Bronchial epithelial cell (primary cell): ENCODE measurements around the gene PIEZO2. TPM values are rescaled to one million over a fixed set of nuclear protein-coding genes. Genes with fewer than 3 reads are reported as not detected.

Experiments
- DNase-seq: peaks from one replicate; pipeline ENCODE4 v3.0.0-alpha.2; 2010; ENCODE audit warnings: low read depth
- FAIRE-seq: peaks from 2 replicates; lab custom pipeline; 2011; peaks lifted over from hg19 to GRCh38; lab: Jason Lieb, UNC
- H3K27me3 ChIP-seq: 2 replicates; pipeline ENCODE4 v1.5.1; 2011; ENCODE audit warnings: low read length; ENCODE audit not compliant: control insufficient read depth, insufficient read depth
- H3K36me3 ChIP-seq: 2 replicates; pipeline ENCODE4 v1.5.1; 2011; ENCODE audit warnings: low read length; ENCODE audit not compliant: control insufficient read depth, insufficient read depth
- H3K4me3 ChIP-seq: 2 replicates; pipeline ENCODE4 v1.5.1; 2011; ENCODE audit warnings: mild to moderate bottlenecking, low read depth, low read length, control low read depth
- total RNA-seq: library from RNA; depleted of rRNA; stranded (reverse); fragments of >200 nt; gene quantifications from 2 replicates; pipeline ENCODE4 v1.2.1, GENCODE V29; 2014
- TF ChIP-seq, protein P1 (sequence below): IDR thresholded peaks from 2 replicates; pipeline ENCODE4 v1.5.1; 2011; ENCODE audit warnings: mild to moderate bottlenecking, moderate library complexity, low read length, control low read depth, inconsistent platforms; ENCODE audit not compliant: insufficient read depth, severe bottlenecking

PIEZO2 gene
- total RNA-seq, 1 donor from 2014 or later = 1.3 TPM

DNA sequence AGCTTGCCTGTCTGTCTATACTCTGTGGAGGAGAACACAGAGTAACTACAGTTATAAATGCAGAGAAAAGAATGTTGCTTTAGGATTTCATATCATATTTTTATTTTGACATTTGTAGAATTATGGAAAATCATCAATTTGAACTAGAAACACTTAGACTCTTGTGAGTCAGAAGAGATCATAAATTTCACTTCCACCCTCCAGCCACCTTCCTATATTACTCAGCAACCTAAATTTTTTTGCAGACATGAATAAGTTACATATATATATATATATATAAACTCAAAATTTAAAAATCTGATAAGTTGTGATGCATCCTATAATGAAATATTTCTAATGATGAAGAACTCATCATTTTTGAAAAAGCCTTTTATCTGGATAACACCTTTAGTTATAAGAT, 172.3 kb downstream of the PIEZO2 start:
- TF ChIP-seq, protein P1, sequence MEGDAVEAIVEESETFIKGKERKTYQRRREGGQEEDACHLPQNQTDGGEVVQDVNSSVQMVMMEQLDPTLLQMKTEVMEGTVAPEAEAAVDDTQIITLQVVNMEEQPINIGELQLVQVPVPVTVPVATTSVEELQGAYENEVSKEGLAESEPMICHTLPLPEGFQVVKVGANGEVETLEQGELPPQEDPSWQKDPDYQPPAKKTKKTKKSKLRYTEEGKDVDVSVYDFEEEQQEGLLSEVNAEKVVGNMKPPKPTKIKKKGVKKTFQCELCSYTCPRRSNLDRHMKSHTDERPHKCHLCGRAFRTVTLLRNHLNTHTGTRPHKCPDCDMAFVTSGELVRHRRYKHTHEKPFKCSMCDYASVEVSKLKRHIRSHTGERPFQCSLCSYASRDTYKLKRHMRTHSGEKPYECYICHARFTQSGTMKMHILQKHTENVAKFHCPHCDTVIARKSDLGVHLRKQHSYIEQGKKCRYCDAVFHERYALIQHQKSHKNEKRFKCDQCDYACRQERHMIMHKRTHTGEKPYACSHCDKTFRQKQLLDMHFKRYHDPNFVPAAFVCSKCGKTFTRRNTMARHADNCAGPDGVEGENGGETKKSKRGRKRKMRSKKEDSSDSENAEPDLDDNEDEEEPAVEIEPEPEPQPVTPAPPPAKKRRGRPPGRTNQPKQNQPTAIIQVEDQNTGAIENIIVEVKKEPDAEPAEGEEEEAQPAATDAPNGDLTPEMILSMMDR = no peak
- no peak for DNase-seq
- Histone ChIP-seq H3K4me3 (no peak overlapping the region), H3K27me3 (no peaks in the 10 kb centered on the region), H3K36me3 (no peaks in the 10 kb centered on the region)
- no peak for FAIRE-seq

DNA sequence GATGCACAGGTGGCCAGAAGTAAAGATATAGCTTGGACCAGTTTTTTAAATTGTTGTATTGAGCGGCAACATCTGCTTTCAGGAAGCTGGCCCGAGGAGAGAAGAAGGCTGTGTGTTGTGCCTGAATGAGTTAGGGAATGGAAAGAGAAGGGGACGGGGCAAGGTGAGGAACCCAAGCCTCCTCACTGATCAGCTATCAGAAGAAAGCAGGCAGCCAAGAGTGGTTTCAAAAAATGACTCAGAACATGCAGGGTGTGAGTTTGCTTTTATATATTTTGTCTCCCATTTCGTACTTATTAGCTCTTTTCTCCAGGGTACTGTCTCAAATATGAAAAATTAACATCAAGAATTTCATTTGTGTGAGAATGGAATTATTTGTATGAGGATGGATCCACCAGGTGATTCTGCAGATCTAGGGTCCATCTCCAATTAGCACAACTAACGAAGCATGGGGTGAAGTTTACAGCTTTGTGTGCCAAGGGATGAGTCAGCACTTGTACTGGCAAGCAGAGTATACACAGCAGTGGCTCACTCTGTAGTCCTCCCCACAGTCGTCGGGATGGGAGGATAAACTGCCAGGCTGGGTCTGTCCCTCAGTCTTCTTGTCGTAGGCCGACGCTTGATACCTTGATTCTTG, 175.7 kb downstream of the PIEZO2 start:
- FAIRE-seq = no peak
- no peaks in the 10 kb centered on the region for H3K36me3 ChIP-seq
- DNase-seq = peak; percentile 15
- H3K27me3 ChIP-seq = no peaks in the 10 kb centered on the region
- H3K4me3 ChIP-seq = no peak overlapping the region
- TF ChIP-seq, protein P1 = no peak

DNA sequence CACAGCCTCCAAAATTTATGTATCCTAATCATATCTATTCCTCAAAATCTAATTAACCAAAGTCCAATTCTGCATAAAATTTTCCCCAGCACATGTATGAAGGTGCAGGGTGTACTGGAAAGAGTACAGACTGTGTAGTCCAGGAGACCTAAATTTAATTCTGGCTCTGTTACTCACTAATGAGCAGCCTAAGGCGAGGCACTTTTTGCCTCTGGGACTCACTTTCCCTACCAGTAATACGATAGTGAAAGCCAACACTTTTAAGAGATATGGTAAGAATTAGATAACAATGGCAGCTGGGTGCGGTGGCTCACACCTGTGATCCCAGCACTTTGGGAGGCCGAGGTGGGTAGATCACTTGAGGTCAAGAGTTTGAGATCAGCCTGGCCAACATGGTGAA, 177.7 kb downstream of the PIEZO2 start:
- H3K4me3 ChIP-seq = no peak overlapping the region
- TF ChIP-seq, protein P1 = no peak
- H3K27me3 ChIP-seq = no peaks in the 10 kb centered on the region
- no peak for DNase-seq
- no peaks in the 10 kb centered on the region for H3K36me3 ChIP-seq
- no peak for FAIRE-seq

DNA sequence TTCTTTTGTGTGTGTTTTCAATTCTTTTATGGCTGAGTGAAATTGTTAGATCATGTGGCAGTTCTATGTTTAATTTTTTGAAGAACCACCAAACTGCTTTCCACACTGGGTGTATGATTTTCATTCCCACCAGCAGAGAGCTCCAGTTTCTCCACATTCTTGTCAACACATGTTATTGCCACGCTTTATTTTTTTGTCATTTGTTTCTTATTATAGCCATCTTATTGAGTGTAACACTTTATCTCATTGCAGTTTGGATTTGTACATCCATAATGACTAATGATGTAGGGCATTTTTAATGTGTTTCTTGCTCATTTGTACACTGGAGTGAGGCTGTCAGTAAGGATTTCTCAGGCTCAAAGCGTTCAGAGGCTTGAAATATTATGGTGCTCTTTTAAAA, 184.2 kb downstream of the PIEZO2 start:
- TF ChIP-seq, protein P1 = no peak
- no peak for FAIRE-seq
- H3K4me3 ChIP-seq = no peak overlapping the region

DNA sequence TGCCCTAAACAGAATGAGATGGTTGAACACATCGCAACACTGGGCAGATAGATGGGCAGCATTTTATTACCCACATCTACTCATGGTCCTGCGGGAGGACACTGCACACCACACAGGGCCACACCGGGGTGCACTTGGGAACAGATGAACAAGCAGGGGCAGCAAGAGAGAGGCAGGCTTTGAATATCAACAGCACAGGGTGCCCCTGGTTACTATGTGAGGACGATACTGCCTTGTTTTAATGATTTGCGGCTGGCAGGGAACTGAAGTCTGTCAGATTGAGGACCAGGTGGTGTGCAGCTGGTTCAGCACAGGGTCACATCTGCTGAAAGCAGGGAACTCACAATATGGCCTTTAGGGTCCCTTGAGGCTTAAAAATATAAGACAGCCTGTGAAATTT, 195.7 kb downstream of the PIEZO2 start:
- no peaks in the 10 kb centered on the region for H3K27me3 ChIP-seq
- no peak overlapping the region for H3K4me3 ChIP-seq
- no peak for FAIRE-seq
- H3K36me3 ChIP-seq = no peaks in the 10 kb centered on the region
- TF ChIP-seq, protein P1 = no peak
- DNase-seq = no peak

More for the DNA sequence above, 184.2 kb downstream of the PIEZO2 start:
- no peaks in the 10 kb centered on the region for H3K36me3 ChIP-seq
- DNase-seq = no peak
- H3K27me3 ChIP-seq = no peaks in the 10 kb centered on the region
